Measurements from ENCODE around the gene GDF10.
A peak's percentile ranks its signal among the peaks of the same experiment; 100 is the strongest.

Gene GDF10, protein sequence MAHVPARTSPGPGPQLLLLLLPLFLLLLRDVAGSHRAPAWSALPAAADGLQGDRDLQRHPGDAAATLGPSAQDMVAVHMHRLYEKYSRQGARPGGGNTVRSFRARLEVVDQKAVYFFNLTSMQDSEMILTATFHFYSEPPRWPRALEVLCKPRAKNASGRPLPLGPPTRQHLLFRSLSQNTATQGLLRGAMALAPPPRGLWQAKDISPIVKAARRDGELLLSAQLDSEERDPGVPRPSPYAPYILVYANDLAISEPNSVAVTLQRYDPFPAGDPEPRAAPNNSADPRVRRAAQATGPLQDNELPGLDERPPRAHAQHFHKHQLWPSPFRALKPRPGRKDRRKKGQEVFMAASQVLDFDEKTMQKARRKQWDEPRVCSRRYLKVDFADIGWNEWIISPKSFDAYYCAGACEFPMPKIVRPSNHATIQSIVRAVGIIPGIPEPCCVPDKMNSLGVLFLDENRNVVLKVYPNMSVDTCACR

GRCh38 chr10:47299611-47300428, at the start of gene GDF10:
Gene GDF10, plus strand, starts transcription at chr10:47300197. Its CDS starts 455 bp downstream, at chr10:47300652.
- no peak for DNase-seq

DNA sequence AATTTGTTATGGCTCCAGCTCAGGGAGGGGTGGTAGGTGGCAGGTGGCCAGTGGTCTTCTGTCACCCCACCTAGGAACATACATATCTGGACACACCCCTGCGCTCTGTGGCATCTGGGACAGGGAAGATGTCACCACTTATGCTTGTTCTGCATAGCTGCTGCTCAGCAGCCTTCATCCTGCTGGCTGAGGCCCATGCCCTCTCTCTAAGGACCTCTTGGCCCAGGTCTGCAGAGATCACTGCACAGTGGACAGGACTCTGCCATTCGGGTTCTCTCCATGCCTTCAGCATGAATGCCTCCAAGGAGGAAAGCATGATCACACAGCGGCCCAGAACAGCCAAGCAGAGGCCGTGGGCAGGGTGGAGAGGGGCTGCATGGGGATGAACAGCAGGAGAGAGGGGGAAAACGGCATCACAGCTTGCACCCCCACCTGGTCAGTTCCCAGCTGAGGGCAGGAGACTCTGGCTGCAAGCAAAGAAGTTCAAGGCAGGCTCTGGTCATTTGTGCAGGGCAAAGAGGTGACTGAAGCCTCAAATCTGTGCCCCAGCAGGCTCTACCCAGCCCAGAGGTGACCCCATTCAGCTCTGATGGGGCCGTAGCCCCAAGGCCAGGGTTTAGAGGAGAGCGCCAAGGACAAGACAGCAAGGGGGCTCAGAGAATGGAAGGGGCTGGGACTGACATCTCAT, 47.8 kb upstream of the GDF10 start:
- DNase-seq, result no peak

DNA sequence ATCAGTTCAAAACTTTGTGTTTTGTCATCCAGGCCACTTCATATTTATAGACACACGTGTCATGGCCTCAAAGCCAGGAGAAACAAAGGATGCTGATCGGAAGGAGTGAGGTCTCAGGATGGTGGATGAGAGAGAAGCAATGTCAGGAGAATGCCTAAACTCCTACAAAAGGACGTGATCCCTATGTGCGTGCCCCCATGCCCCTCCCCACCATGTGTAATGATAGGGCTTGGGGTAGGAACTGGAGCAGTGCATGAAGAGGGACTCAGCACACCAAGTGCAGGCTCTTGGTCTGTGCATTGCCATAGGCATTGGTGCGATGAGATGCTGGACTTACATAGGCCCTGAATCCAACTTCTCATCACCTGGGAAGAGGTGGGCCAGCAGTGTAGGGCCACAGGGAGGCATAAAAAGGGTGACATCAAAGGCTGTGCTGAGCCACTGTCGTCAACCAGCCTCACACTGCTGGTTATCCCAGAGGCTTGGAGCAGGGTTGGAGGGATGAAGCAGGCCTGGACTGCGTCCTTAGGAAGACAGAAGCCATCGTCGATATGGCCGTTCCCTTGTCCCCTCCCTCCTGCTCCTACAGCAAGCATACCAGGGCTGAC, 46.9 kb upstream of the GDF10 start:
- DNase-seq, result no peak

DNA sequence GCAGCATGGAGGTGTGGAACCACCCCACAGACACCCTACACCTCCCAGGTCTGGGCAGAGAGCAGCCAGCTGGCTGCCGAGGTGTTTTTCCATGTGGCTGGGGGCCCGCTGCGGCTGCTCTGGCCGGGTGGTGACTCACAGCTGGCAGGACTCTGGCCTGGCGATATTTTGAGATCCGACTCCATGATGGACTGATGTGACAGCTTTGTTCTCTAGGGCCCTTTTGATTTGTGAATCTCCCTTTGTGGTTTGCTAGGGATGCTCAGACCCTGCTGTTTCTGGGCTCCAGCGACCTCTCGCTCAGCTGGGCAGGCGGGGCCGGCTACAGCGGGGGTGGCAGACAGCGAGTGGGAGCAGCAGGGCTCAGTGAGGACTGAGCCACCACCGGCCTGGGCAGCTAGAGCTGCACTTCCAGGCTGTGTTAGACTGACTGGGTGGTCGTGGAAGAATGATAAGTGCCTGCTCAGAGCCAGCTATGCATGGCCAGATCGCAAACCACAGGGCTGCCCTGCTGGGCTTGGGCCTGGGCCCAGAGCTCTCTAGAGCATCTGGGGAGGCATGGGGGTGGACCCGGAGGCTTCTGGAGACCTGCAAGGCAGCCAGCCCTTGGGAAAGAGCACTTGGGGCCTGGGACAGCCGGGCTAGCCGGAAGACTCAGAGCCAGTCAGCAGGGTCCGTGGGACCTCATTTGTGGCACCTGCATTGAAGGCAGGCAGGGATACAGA, 46.2 kb upstream of the GDF10 start:
- no peak for DNase-seq

DNA sequence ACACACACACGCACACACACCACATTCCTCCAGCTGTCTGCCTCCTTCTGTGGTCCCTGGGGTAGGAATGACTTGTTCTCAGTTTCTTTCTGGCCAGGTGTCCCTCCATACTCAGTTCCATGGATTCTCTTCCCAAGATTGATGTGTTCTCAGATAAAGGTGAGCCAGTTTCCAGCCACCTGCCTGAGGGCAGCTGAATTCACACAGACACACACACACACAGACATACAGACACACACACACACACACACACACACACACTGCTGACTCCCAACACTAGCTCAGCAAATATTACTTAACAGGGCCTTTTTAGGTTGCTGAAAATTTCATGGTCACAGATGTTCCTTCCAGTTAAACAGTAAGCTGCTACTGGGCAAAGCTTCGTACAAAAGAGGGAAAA, 45.4 kb upstream of the GDF10 start:
- DNase-seq, result no peak

DNA sequence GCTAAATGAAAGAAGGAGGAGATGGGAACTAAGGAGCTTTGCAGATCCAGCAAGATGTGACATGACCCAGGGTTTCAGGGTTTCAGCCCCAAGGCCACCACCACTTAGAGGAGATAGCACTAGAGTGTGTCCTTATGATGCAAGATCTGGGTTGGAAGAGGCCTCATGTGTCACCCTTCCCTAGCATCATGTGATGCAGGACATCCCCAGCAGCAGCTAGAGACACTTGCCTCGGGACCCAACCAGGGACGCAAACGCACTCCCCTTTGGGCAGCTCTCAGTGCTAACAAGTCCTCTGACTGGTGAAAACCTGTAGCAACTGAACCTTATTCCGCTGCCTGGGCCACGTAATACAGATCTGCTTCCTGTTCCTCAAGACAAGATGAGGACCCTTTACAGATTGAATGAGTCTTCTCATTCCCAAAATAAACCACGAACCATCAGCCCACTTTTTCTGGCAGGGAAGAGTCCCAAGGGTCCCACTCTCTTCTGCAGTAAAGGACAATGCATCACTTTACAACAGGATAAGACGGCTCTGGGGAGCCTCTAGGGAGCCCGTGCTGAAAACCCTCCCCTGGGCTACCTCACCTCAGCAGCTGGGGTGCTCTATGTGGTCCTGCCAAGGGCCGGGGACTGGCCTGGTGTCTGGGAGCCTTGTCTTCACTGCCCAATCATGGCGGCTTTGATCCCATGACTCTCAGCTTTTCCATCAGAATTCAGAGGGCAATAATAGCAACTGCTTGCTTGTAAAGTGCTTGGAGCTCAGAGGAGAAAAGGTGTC, 44.8 kb upstream of the GDF10 start:
- no peak for DNase-seq

DNA sequence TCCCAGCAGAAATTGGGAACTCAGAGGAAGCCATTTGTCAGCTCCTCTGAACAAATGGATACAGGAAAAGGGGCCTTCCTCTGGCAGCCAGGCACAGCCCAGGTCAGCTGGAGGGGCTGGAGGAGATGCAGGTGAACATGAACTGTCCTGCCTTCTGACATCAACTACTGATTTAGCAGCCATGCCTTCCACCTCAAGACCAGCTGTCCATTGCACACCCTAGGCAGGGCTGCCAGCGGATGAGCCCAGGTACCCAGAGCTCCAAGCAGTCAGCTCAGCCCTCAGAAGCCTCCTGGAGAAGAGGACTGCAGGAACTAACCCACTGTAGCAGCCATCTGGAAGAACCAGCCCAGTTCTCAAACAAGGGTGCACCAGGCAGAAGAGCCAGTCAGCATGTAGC, 44.1 kb upstream of the GDF10 start:
- no peak for DNase-seq

DNA sequence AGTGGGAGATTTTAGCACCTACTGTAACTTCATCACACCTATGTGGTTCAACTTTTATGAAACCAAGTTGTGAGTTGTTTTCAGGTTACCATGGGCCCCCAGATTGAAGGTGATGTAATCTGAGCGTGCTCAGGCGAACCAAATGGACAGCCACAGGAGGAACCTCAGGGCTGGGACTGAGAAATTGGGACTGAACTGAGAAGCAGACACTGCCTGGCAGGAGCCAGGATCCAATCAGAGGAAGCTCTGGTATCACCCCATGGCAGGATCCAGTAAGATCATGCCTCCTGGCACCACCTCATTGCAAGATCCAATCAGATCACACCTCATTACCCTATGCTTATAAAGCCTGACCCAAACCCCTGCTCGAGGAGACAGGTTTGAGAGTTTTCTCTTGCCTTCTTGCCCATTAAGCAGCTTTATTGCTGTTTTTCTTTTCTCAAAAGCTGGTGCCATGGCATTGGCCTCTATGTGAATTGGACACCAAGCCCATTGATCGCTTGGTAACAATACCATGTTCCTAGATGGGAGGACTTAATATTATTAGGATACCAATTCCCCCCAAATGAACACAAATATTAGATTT, 43.2 kb upstream of the GDF10 start:
- DNase-seq, result no peak

GRCh38 chr10:47257396-47258120, 42.4 kb upstream of the GDF10 start:
- no peak for DNase-seq

DNA sequence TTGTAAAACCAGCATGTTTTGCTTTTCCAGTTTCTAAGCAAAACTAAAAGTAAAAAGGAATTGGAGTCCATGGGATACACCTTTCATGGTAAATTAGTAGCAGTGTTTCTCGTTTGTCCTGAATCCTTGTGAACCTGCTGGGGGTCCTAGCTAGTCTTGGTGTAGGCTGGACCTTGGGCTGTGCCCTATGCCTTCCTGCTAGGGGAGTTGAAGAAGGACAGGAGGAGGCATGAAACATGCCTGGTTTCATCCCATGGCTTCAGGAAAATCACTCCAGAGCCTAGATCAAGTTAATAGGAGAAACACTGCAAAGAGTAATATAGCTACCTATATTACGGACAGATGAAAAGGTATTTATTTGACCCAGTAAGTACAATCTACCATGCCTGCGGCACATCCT, 41.1 kb upstream of the GDF10 start:
- DNase-seq, result no peak

DNA sequence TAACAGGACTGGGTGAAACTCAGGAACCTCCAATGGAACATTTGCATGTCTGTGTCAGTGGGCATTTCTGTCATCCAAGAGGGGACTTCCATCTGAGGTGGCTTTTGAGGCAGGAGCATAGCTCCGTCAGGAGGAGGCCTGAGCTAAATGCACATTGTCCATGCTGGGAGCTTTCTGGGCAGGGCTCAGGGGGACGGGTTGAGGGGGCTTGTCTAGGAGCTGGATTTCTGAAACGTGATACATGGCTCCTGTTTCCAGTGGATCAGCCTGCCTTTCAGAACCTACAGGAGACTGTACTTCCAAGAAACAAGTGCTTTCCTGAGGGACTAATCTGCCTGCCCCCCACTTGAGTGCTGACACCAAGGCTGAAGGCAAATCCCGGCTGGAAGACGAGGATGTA, 40.5 kb upstream of the GDF10 start:
- DNase-seq, result no peak

GRCh38 chr10:47260505-47261111, 39.4 kb upstream of the GDF10 start:
- no peak for DNase-seq

GRCh38 chr10:47261121-47261520, 38.9 kb upstream of the GDF10 start:
- no peak for DNase-seq

DNA sequence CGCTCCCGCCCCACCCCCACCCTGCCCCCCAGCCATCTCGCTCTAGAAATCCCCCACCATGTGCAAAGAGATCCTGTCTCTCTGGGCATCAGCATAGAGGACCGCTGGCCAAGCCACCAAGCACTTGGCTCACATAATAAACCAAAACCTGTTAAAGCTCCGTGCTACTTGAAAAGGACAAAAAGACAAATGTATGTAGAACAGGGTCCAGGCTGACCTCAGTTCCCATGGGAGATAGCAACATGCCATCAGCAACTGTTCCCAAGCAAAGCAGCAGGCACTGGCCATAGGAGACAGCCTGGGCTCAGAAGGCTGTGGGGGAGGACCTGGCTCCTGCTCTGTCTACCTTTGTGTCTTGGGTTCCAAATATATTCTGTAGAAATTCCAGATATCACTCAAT, 38.4 kb upstream of the GDF10 start:
- DNase-seq, result no peak

GRCh38 chr10:47262606-47263533, 37.1 kb upstream of the GDF10 start:
- peak; percentile 28 for DNase-seq

DNA sequence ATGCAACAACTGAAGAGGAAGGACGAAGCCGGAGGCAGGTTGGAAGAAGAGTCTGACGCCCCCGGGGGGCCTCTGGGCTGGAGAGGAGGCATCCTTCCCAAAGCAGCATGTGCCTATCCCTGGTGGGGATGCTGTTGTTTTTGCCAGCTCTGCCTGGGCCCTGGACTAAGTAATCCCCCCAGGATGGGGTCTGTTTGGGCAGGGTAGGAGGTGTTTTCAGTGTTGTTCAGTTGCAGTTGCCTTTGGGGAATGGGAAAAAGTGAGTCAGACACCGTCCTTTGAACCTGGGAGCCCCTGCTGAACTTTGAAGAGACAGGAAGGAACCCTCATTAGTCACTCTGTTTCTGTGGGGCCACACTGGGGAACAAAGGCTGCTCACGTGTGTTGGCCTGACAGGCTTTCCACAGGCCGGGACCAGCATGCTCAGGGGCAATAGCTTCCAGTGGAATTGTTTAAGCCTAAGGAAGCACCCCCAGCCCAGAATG, 35.2 kb upstream of the GDF10 start:
- no peak for DNase-seq

DNA sequence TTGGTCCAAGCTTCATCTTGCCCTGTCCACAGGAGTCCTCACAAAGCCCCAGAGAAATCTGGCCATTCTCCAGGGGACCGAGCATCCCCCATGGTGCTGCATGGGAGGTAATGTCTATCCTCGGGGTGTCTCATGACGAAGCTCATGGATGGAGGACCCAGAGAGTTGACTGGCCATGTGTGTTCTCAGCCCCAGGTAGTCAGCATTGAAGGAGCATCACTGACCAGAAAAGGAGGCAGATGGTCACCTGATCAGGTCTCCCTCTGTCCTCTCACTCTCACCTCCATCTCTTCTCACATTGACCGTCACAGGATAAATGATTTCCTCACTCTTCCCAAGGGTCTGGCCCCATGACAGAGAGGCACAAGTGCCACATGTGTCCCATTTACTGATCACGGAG, 33.4 kb upstream of the GDF10 start:
- DNase-seq, result no peak

DNA sequence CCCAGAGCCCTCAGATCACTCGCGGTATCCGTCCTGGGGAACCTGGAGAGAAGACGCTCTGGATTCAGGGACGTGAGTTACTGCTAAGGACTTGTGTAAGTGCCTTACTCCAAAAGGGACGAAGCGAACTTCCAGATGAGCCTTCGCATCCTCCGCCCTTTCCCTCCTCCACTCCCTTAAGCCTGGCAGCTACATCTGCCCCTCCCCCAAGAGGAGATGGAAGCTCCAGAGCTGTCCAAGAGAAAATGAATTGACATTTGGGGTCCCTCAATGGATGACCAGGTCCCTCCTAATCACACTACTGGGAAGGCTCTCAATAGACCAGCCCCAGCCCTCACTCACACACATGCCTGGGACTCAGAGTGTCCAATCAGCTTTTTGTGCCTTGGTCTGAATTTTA, 31.3 kb upstream of the GDF10 start:
- DNase-seq, result no peak

DNA sequence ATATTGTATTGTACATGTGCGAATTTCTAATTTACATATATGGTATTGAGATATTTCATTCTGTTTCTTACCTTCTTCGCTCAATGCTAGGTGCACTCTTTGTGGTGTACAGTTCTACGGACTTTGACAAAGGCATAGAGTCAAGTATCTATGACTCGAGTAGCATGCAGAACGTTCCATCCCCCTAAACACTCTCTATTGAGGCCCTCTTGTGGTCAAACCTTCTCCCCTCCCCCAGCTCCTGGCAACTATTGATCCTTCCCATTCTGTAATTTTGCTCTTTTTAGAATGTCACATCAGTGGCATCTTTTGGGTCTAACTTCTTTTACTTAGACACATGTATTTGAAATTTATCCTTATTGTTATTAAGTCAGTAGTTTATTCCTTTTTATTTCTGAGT, 30.7 kb upstream of the GDF10 start:
- DNase-seq, result no peak

Measured in fibroblast of skin of right quadriceps (primary cell).